NCI-H1417 treated with DMSO at 0.1 percent for 48 hours (cell line): ENCODE measurements around the gene DLG1.

Experiments
- DNase-seq: peaks from one replicate; lab custom pipeline; 2025; lab: John Stamatoyannopoulos, UW

DLG1 gene

GRCh38 chr3:197028728-197029510 is 269.5 kb downstream of the DLG1 start:
- DNase-seq: no peak

GRCh38 chr3:197027896-197028727 is 270.3 kb downstream of the DLG1 start:
- no peak for DNase-seq

- DNase-seq: no peak
These were observed 271.1 kb downstream of the DLG1 start for GRCh38 chr3:197027151-197027895.

GRCh38 chr3:197026481-197026866 is 271.9 kb downstream of the DLG1 start:
- DNase-seq: no peak

- DNase-seq: no peak
These were observed 272.5 kb downstream of the DLG1 start for GRCh38 chr3:197025736-197026480.

- DNase-seq: no peak
These were observed 273.3 kb downstream of the DLG1 start for GRCh38 chr3:197024881-197025735.

- DNase-seq: no peak
These were observed 274.3 kb downstream of the DLG1 start for GRCh38 chr3:197023998-197024651.

GRCh38 chr3:197023241-197023997 is 275.0 kb downstream of the DLG1 start:
- DNase-seq: peak; percentile 19

- DNase-seq: no peak
These were observed 275.8 kb downstream of the DLG1 start for GRCh38 chr3:197022405-197023231.

- no peak for DNase-seq
These were observed 276.5 kb downstream of the DLG1 start for GRCh38 chr3:197021729-197022404.

- no peak for DNase-seq
These were observed 277.2 kb downstream of the DLG1 start for GRCh38 chr3:197021231-197021630.

- no peak for DNase-seq
These were observed 278.9 kb downstream of the DLG1 start for GRCh38 chr3:197019535-197019934.

- no peak for DNase-seq
These were observed 279.4 kb downstream of the DLG1 start for GRCh38 chr3:197019021-197019420.

GRCh38 chr3:197017003-197017402 is 281.4 kb downstream of the DLG1 start:
- no peak for DNase-seq

GRCh38 chr3:197015790-197016736 is 282.3 kb downstream of the DLG1 start:
- DNase-seq: no peak

- DNase-seq: no peak
These were observed 283.4 kb downstream of the DLG1 start for GRCh38 chr3:197014942-197015575.
